ENCODE results near the gene PRR14.
"Not testable (repeated sequence)": the region's sequence is repeated elsewhere in the genome, so short reads cannot be mapped to it uniquely, and the experiment has no call there.

PRR14 gene

GRCh38 chr16:30692396-30693064 is 41.8 kb downstream of the PRR14 start:
- DNase-seq (ENCODE audit: low read depth) = peak; percentile 14

- DNase-seq (ENCODE audit: low read depth) = no peak
Measured at GRCh38 chr16:30694926-30695693, 44.4 kb downstream of the PRR14 start.

GRCh38 chr16:30696646-30697045 is 45.9 kb downstream of the PRR14 start:
- DNase-seq (ENCODE audit: low read depth) = not testable (repeated sequence)

- no peak for DNase-seq (ENCODE audit: low read depth)
Measured at GRCh38 chr16:30697264-30698138, 46.7 kb downstream of the PRR14 start.

GRCh38 chr16:30698139-30698815 is 47.5 kb downstream of the PRR14 start:
- peak; percentile 97 for DNase-seq (ENCODE audit: low read depth)

GRCh38 chr16:30698816-30699614 is 48.3 kb downstream of the PRR14 start, which contains the start of gene SRCAP:
Gene SRCAP (plus strand): TSS chr16:30699171. CDS start chr16:30700825, 1,654 bp downstream.
- DNase-seq (ENCODE audit: low read depth) = peak; percentile 63

- no peak for DNase-seq (ENCODE audit: low read depth)
Measured at GRCh38 chr16:30699615-30700099, 48.9 kb downstream of the PRR14 start.

GRCh38 chr16:30700491-30700890 is 49.7 kb downstream of the PRR14 start:
- DNase-seq (ENCODE audit: low read depth) = no peak

GRCh38 chr16:30700971-30701370 is 50.2 kb downstream of the PRR14 start:
- DNase-seq (ENCODE audit: low read depth) = no peak

GRCh38 chr16:30703071-30703470 is 52.3 kb downstream of the PRR14 start:
- DNase-seq (ENCODE audit: low read depth) = not testable (repeated sequence)

- DNase-seq (ENCODE audit: low read depth) = no peak
Measured at GRCh38 chr16:30703971-30704370, 53.2 kb downstream of the PRR14 start.

Measured in fibroblast of gingiva (primary cell).